ENCODE measurements around the gene PARVA.

PARVA gene

GRCh38 chr11:12397931-12398334 is 20.6 kb downstream of the PARVA start:
- H3K4me3 ChIP-seq (ENCODE audit: insufficient read depth in 1 of 2, low read depth in 1 of 2, low read length in 2 of 2): peak overlapping the region in 1 of 2 experiments; percentile 12
- H3K79me1 ChIP-seq (replicated peaks; ENCODE audit: low read length, poor library complexity, severe bottlenecking): peaks cover 15% of the 10 kb centered on the region
- H2BK5ac ChIP-seq (ENCODE audit: low read depth, low read length, poor library complexity, severe bottlenecking): no peak overlapping the region
- peaks cover 3 to 25% of the 10 kb centered on the region in 2 experiments for H3K36me3 ChIP-seq (ENCODE audit: control insufficient read depth in 1 of 2, insufficient read depth in 2 of 2, low read depth in 1 of 2, low read length in 2 of 2)
- no peak overlapping the region for H2BK15ac ChIP-seq (ENCODE audit: low read depth, poor library complexity, severe bottlenecking)
- H3K27ac ChIP-seq (ENCODE audit: low read length, poor library complexity, severe bottlenecking): peak overlapping the region; percentile 96
- DNase-seq: peak; percentile 98
- H3K23ac ChIP-seq (ENCODE audit: low read length in 2 of 2): no peak overlapping the region
- no peak overlapping the region for H3K14ac ChIP-seq (ENCODE audit: low read length in 2 of 2)
- no peak overlapping the region for H2AFZ ChIP-seq (ENCODE audit: low read depth, low read length)
- H3K18ac ChIP-seq (ENCODE audit: low read depth in 1 of 2, low read length in 2 of 2): no peak overlapping the region
- H3K4ac ChIP-seq (ENCODE audit: low read depth in 1 of 2, low read length in 2 of 2): no peak overlapping the region
- no peak overlapping the region for H2BK12ac ChIP-seq (ENCODE audit: low read length in 2 of 2)
- peak overlapping the region; percentile 63 for H3K9ac ChIP-seq (ENCODE audit: low read length)
- peak overlapping the region; percentile 24 for H3K4me2 ChIP-seq (ENCODE audit: low read length, poor library complexity, severe bottlenecking)
- H4K8ac ChIP-seq (ENCODE audit: low read length): no peak overlapping the region
- no peak overlapping the region for H4K91ac ChIP-seq (ENCODE audit: low read length)
- 6% methylated on average over 4 of the region's 5 CpGs for WGBS
- peaks cover 13% of the 10 kb centered on the region for H3K4me1 ChIP-seq (ENCODE audit: control insufficient read depth, insufficient read depth, low read depth, low read length)
- no peak overlapping the region for H2BK120ac ChIP-seq (ENCODE audit: low read depth, low read length)
- no peaks in the 10 kb centered on the region for H3K27me3 ChIP-seq (ENCODE audit: control insufficient read depth in 1 of 2, insufficient read depth in 1 of 2, low read length in 2 of 2)
- H2AK5ac ChIP-seq (ENCODE audit: low read length, severe bottlenecking): no peak overlapping the region
- peaks cover 5% of the 10 kb centered on the region for H3K9me3 ChIP-seq (ENCODE audit: control insufficient read depth, low read length)

- H3K4ac ChIP-seq (ENCODE audit: low read depth in 1 of 2, low read length in 2 of 2): no peak overlapping the region
- H3K36me3 ChIP-seq (ENCODE audit: control insufficient read depth in 1 of 2, insufficient read depth in 2 of 2, low read depth in 1 of 2, low read length in 2 of 2): peaks cover 0 to 13% of the 10 kb centered on the region in 2 experiments
- DNase-seq: no peak
- H2BK12ac ChIP-seq (ENCODE audit: low read length in 2 of 2): peak overlapping the region in 1 of 2 experiments; percentile 48
- H2AFZ ChIP-seq (ENCODE audit: low read depth, low read length): no peak overlapping the region
- H3K79me1 ChIP-seq (replicated peaks; ENCODE audit: low read length, poor library complexity, severe bottlenecking): peaks cover 13% of the 10 kb centered on the region
- no peak overlapping the region for H3K18ac ChIP-seq (ENCODE audit: low read depth in 1 of 2, low read length in 2 of 2)
- no peak overlapping the region for H3K23ac ChIP-seq (ENCODE audit: low read length in 2 of 2)
- H3K27ac ChIP-seq (ENCODE audit: low read length, poor library complexity, severe bottlenecking): no peak overlapping the region
- H2BK15ac ChIP-seq (ENCODE audit: low read depth, poor library complexity, severe bottlenecking): no peak overlapping the region
- H3K9me3 ChIP-seq (ENCODE audit: control insufficient read depth, low read length): no peaks in the 10 kb centered on the region
- no peak overlapping the region for H4K91ac ChIP-seq (ENCODE audit: low read length)
- H2BK120ac ChIP-seq (ENCODE audit: low read depth, low read length): no peak overlapping the region
- no peak overlapping the region for H3K9ac ChIP-seq (ENCODE audit: low read length)
- H3K14ac ChIP-seq (ENCODE audit: low read length in 2 of 2): no peak overlapping the region
- no peak overlapping the region for H2BK5ac ChIP-seq (ENCODE audit: low read depth, low read length, poor library complexity, severe bottlenecking)
- H3K4me2 ChIP-seq (ENCODE audit: low read length, poor library complexity, severe bottlenecking): no peak overlapping the region
- H4K8ac ChIP-seq (ENCODE audit: low read length): no peak overlapping the region
- H3K4me1 ChIP-seq (ENCODE audit: control insufficient read depth, insufficient read depth, low read depth, low read length): peaks cover 19% of the 10 kb centered on the region
- no peaks in the 10 kb centered on the region for H3K27me3 ChIP-seq (ENCODE audit: control insufficient read depth in 1 of 2, insufficient read depth in 1 of 2, low read length in 2 of 2)
- no peak overlapping the region for H2AK5ac ChIP-seq (ENCODE audit: low read length, severe bottlenecking)
- no peak overlapping the region for H3K4me3 ChIP-seq (ENCODE audit: insufficient read depth in 1 of 2, low read depth in 1 of 2, low read length in 2 of 2)
Measured at GRCh38 chr11:12399355-12399754, 22.0 kb downstream of the PARVA start.

GRCh38 chr11:12402025-12402424 is 24.7 kb downstream of the PARVA start:
- no peak overlapping the region for H3K4ac ChIP-seq (ENCODE audit: low read depth in 1 of 2, low read length in 2 of 2)
- peak overlapping the region; percentile 55 for H2AK5ac ChIP-seq (ENCODE audit: low read length, severe bottlenecking)
- no peak overlapping the region for H2BK5ac ChIP-seq (ENCODE audit: low read depth, low read length, poor library complexity, severe bottlenecking)
- no peak overlapping the region for H2BK12ac ChIP-seq (ENCODE audit: low read length in 2 of 2)
- no peak overlapping the region for H3K4me2 ChIP-seq (ENCODE audit: low read length, poor library complexity, severe bottlenecking)
- H3K4me3 ChIP-seq (ENCODE audit: insufficient read depth in 1 of 2, low read depth in 1 of 2, low read length in 2 of 2): no peak overlapping the region
- H3K14ac ChIP-seq (ENCODE audit: low read length in 2 of 2): no peak overlapping the region
- H3K36me3 ChIP-seq (ENCODE audit: control insufficient read depth in 1 of 2, insufficient read depth in 2 of 2, low read depth in 1 of 2, low read length in 2 of 2): peaks cover 0 to 3% of the 10 kb centered on the region in 2 experiments
- H2BK120ac ChIP-seq (ENCODE audit: low read depth, low read length): no peak overlapping the region
- no peak overlapping the region for H2AFZ ChIP-seq (ENCODE audit: low read depth, low read length)
- 73% methylated on average over 3 of the region's 4 CpGs for WGBS
- H4K91ac ChIP-seq (ENCODE audit: low read length): no peak overlapping the region
- H3K9me3 ChIP-seq (ENCODE audit: control insufficient read depth, low read length): no peaks in the 10 kb centered on the region
- H3K9ac ChIP-seq (ENCODE audit: low read length): no peak overlapping the region
- H3K18ac ChIP-seq (ENCODE audit: low read depth in 1 of 2, low read length in 2 of 2): no peak overlapping the region
- H3K4me1 ChIP-seq (ENCODE audit: control insufficient read depth, insufficient read depth, low read depth, low read length): peaks cover 19% of the 10 kb centered on the region
- no peak for DNase-seq
- no peak overlapping the region for H3K23ac ChIP-seq (ENCODE audit: low read length in 2 of 2)
- no peak overlapping the region for H4K8ac ChIP-seq (ENCODE audit: low read length)
- H2BK15ac ChIP-seq (ENCODE audit: low read depth, poor library complexity, severe bottlenecking): no peak overlapping the region
- no peak overlapping the region for H3K27ac ChIP-seq (ENCODE audit: low read length, poor library complexity, severe bottlenecking)
- peaks cover 10% of the 10 kb centered on the region for H3K79me1 ChIP-seq (replicated peaks; ENCODE audit: low read length, poor library complexity, severe bottlenecking)
- no peaks in the 10 kb centered on the region for H3K27me3 ChIP-seq (ENCODE audit: control insufficient read depth in 1 of 2, insufficient read depth in 1 of 2, low read length in 2 of 2)

- peaks cover 13% of the 10 kb centered on the region for H3K79me1 ChIP-seq (replicated peaks; ENCODE audit: low read length, poor library complexity, severe bottlenecking)
- H2BK5ac ChIP-seq (ENCODE audit: low read depth, low read length, poor library complexity, severe bottlenecking): no peak overlapping the region
- H3K9me3 ChIP-seq (ENCODE audit: control insufficient read depth, low read length): no peaks in the 10 kb centered on the region
- no peaks in the 10 kb centered on the region for H3K27me3 ChIP-seq (ENCODE audit: control insufficient read depth in 1 of 2, insufficient read depth in 1 of 2, low read length in 2 of 2)
- no peak overlapping the region for H3K4me2 ChIP-seq (ENCODE audit: low read length, poor library complexity, severe bottlenecking)
- peaks cover 0 to 3% of the 10 kb centered on the region in 2 experiments for H3K36me3 ChIP-seq (ENCODE audit: control insufficient read depth in 1 of 2, insufficient read depth in 2 of 2, low read depth in 1 of 2, low read length in 2 of 2)
- H3K4me1 ChIP-seq (ENCODE audit: control insufficient read depth, insufficient read depth, low read depth, low read length): peaks cover 17% of the 10 kb centered on the region
- H3K9ac ChIP-seq (ENCODE audit: low read length): no peak overlapping the region
- no peak overlapping the region for H3K4me3 ChIP-seq (ENCODE audit: insufficient read depth in 1 of 2, low read depth in 1 of 2, low read length in 2 of 2)
- peak overlapping the region; percentile 24 for H3K27ac ChIP-seq (ENCODE audit: low read length, poor library complexity, severe bottlenecking)
- H3K23ac ChIP-seq (ENCODE audit: low read length in 2 of 2): no peak overlapping the region
- no peak overlapping the region for H2BK15ac ChIP-seq (ENCODE audit: low read depth, poor library complexity, severe bottlenecking)
- H3K4ac ChIP-seq (ENCODE audit: low read depth in 1 of 2, low read length in 2 of 2): no peak overlapping the region
- H2BK120ac ChIP-seq (ENCODE audit: low read depth, low read length): no peak overlapping the region
- H4K8ac ChIP-seq (ENCODE audit: low read length): no peak overlapping the region
- peak overlapping the region; percentile 41 for H4K91ac ChIP-seq (ENCODE audit: low read length)
- WGBS: 94% methylated on average over 8 of the region's 8 CpGs
- no peak overlapping the region for H2AFZ ChIP-seq (ENCODE audit: low read depth, low read length)
- H2BK12ac ChIP-seq (ENCODE audit: low read length in 2 of 2): peak overlapping the region in 1 of 2 experiments; percentile 14
- no peak for DNase-seq
- peak overlapping the region in 1 of 2 experiments; percentile 19 for H3K18ac ChIP-seq (ENCODE audit: low read depth in 1 of 2, low read length in 2 of 2)
- H3K14ac ChIP-seq (ENCODE audit: low read length in 2 of 2): no peak overlapping the region
- H2AK5ac ChIP-seq (ENCODE audit: low read length, severe bottlenecking): peak overlapping the region; percentile 21
Measured at GRCh38 chr11:12402691-12403120, 25.3 kb downstream of the PARVA start.
